Activated naive CD8-positive, alpha-beta T cell treated with anti-CD3 and anti-CD28 coated beads, Interleukin-2, amount 50 U/mL, for 24 hours (primary cell): ENCODE data around the gene PARS2.

ENCODE experiments used
- ATAC-seq: fragments of 150-1000 bp; cut with Tn5 transposase; one replicate; pipeline ENCODE4 v1.10.0; 2021
- DNase-seq: peaks from one replicate; pipeline ENCODE4 v3.0.0; 2021
- H3K27ac Mint-ChIP-seq: one replicate; pipeline ENCODE4 v1.8.0; 2021; ENCODE audit warnings: mild to moderate bottlenecking, mixed read lengths
- H3K27me3 Mint-ChIP-seq: one replicate; pipeline ENCODE4 v1.8.0; 2021; ENCODE audit warnings: mixed read lengths
- H3K36me3 Mint-ChIP-seq: one replicate; pipeline ENCODE4 v1.8.0; 2021; ENCODE audit warnings: low read depth, mixed read lengths
- H3K4me1 Mint-ChIP-seq: one replicate; pipeline ENCODE4 v1.8.0; 2021; ENCODE audit warnings: mixed read lengths
- H3K4me3 Mint-ChIP-seq: one replicate; pipeline ENCODE4 v1.8.0; 2021; ENCODE audit warnings: mild to moderate bottlenecking, moderate library complexity, mixed read lengths
- H3K9me3 Mint-ChIP-seq: one replicate; pipeline ENCODE4 v1.8.0; 2021; ENCODE audit warnings: mixed read lengths

Gene PARS2

GRCh38 chr1:54767526-54767925, 3.2 kb upstream of the PARS2 start:
- peaks cover 17% of the 10 kb centered on the region for H3K4me1 Mint-ChIP-seq
- ATAC-seq: no peak
- H3K27ac Mint-ChIP-seq: no peak overlapping the region
- no peaks in the 10 kb centered on the region for H3K36me3 Mint-ChIP-seq
- H3K4me3 Mint-ChIP-seq: no peak overlapping the region
- no peak for DNase-seq
- no peaks in the 10 kb centered on the region for H3K27me3 Mint-ChIP-seq
- no peaks in the 10 kb centered on the region for H3K9me3 Mint-ChIP-seq

DNA sequence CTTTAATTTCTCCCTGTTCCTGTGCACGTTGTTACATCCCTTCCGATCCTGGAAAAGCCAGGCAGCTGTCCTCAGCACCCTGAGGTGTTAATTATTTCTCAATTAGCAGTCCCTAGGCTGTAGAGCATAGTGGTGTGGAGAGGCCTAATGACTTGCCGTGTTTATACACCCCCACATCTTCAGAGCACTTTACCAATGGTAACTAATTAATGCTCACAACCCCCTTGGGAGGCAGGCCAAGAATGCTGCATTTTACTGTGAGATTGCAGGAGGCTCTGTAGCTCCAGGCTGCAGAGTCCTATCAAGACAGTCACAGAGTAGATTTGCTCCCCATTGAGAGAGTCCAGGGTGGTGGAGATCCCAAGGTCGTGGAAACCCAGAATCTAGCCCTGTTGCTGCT, 2.4 kb upstream of the PARS2 start:
- Mint-ChIP-seq H3K36me3 (no peaks in the 10 kb centered on the region), H3K27me3 (no peaks in the 10 kb centered on the region), H3K27ac (no peak overlapping the region), H3K9me3 (no peaks in the 10 kb centered on the region), H3K4me3 (no peak overlapping the region), H3K4me1 (peaks cover 17% of the 10 kb centered on the region)
- ATAC-seq (no peak), DNase-seq (no peak)

GRCh38 chr1:54764922-54765561, 719 bp upstream of the PARS2 start:
- H3K4me1 Mint-ChIP-seq: peaks cover 22% of the 10 kb centered on the region
- no peaks in the 10 kb centered on the region for H3K27me3 Mint-ChIP-seq
- H3K36me3 Mint-ChIP-seq: no peaks in the 10 kb centered on the region
- ATAC-seq (peak; percentile 1), DNase-seq (no peak)
- peak overlapping the region; percentile 91 for H3K27ac Mint-ChIP-seq
- no peaks in the 10 kb centered on the region for H3K9me3 Mint-ChIP-seq
- peak overlapping the region; percentile 89 for H3K4me3 Mint-ChIP-seq

GRCh38 chr1:54763816-54764132, 549 bp downstream of the PARS2 start:
- Mint-ChIP-seq H3K36me3 (no peaks in the 10 kb centered on the region), H3K4me1 (peaks cover 22% of the 10 kb centered on the region), H3K27me3 (no peaks in the 10 kb centered on the region), H3K4me3 (peak overlapping the region; percentile 89), H3K27ac (peak overlapping the region; percentile 91), H3K9me3 (no peaks in the 10 kb centered on the region)
- DNase-seq: no peak
- no peak for ATAC-seq

- no peaks in the 10 kb centered on the region for H3K27me3 Mint-ChIP-seq
- DNase-seq: no peak
Measured at GRCh38 chr1:54758678-54759348, 5.5 kb downstream of the PARS2 start.

GRCh38 chr1:54757833-54758232, 6.5 kb downstream of the PARS2 start:
- no peaks in the 10 kb centered on the region for H3K27me3 Mint-ChIP-seq
- ATAC-seq: no peak
- no peak overlapping the region for H3K27ac Mint-ChIP-seq
- H3K4me1 Mint-ChIP-seq: peaks cover 8% of the 10 kb centered on the region
- no peak for DNase-seq
- H3K36me3 Mint-ChIP-seq: peaks cover 6% of the 10 kb centered on the region
- no peaks in the 10 kb centered on the region for H3K9me3 Mint-ChIP-seq
- no peak overlapping the region for H3K4me3 Mint-ChIP-seq

More at GRCh38 chr1:54758678-54759348, 5.5 kb downstream of the PARS2 start:
- no peak for ATAC-seq
- Mint-ChIP-seq H3K4me1 (peaks cover 14% of the 10 kb centered on the region), H3K36me3 (peaks cover 6% of the 10 kb centered on the region), H3K9me3 (no peaks in the 10 kb centered on the region), H3K4me3 (no peak overlapping the region), H3K27ac (no peak overlapping the region)

GRCh38 chr1:54754486-54755285, 9.6 kb downstream of the PARS2 start:
- Mint-ChIP-seq H3K4me3 (no peak overlapping the region), H3K27me3 (no peaks in the 10 kb centered on the region), H3K27ac (no peak overlapping the region), H3K4me1 (no peaks in the 10 kb centered on the region), H3K36me3 (peaks cover 6% of the 10 kb centered on the region), H3K9me3 (no peaks in the 10 kb centered on the region)
- DNase-seq (no peak), ATAC-seq (no peak)

DNA sequence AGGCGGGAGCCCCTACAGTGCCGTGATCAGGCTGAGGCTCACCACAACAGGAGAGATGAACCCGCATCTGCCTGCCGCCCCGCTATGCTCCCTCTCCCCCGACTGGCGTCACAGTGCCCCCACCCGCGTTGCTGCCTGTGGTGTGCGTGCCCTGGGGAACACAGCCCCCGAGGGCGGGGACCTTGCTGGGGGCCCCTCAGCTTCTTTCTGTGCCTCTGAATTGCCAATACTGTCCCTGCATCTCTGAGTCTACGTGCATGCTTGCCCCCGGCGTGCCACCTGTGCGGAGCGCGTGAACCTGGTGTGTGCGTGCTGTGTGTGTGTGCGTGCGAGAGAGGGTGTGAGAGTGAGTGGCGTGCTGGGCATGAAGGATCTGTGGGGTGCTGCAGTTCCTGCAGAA, 10.3 kb downstream of the PARS2 start:
- Mint-ChIP-seq H3K27ac (no peak overlapping the region), H3K4me1 (no peaks in the 10 kb centered on the region), H3K36me3 (peaks cover 6% of the 10 kb centered on the region), H3K27me3 (no peaks in the 10 kb centered on the region), H3K9me3 (no peaks in the 10 kb centered on the region), H3K4me3 (no peak overlapping the region)
- ATAC-seq (no peak), DNase-seq (no peak)

DNA sequence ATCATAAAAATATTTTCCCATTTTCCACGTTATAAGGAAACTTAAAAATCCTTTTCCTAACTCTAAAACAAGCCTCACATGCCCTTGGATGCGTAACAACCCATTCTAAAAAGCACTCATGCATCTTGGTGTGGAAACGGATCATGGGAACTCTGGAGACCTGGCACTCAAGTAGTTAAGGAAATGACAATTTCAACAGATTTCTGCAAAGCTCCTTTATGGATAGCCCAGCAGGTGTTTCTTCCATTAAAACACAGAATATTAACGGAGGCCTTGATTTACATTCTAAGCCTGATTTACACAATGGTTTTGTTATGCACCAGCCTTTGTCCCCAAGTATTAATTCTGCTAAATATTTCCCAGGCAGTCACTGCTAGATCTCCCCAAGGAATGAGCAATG, 12.9 kb downstream of the PARS2 start:
- Mint-ChIP-seq H3K27ac (no peak overlapping the region), H3K27me3 (no peaks in the 10 kb centered on the region), H3K36me3 (peaks cover 3% of the 10 kb centered on the region), H3K4me3 (no peak overlapping the region), H3K4me1 (no peaks in the 10 kb centered on the region), H3K9me3 (no peaks in the 10 kb centered on the region)
- ATAC-seq: no peak
- no peak for DNase-seq

GRCh38 chr1:54750596-54750995, 13.7 kb downstream of the PARS2 start:
- Mint-ChIP-seq H3K36me3 (no peaks in the 10 kb centered on the region), H3K27ac (no peak overlapping the region), H3K4me1 (no peaks in the 10 kb centered on the region), H3K27me3 (no peaks in the 10 kb centered on the region), H3K9me3 (no peaks in the 10 kb centered on the region), H3K4me3 (no peak overlapping the region)
- ATAC-seq (no peak), DNase-seq (no peak)

- H3K4me1 Mint-ChIP-seq: no peaks in the 10 kb centered on the region
- DNase-seq (no peak), ATAC-seq (no peak)
- no peak overlapping the region for H3K4me3 Mint-ChIP-seq
- peaks cover 2% of the 10 kb centered on the region for H3K36me3 Mint-ChIP-seq
- H3K9me3 Mint-ChIP-seq: no peaks in the 10 kb centered on the region
- no peaks in the 10 kb centered on the region for H3K27me3 Mint-ChIP-seq
- no peak overlapping the region for H3K27ac Mint-ChIP-seq
Measured at GRCh38 chr1:54748094-54748835, 16.1 kb downstream of the PARS2 start.

DNA sequence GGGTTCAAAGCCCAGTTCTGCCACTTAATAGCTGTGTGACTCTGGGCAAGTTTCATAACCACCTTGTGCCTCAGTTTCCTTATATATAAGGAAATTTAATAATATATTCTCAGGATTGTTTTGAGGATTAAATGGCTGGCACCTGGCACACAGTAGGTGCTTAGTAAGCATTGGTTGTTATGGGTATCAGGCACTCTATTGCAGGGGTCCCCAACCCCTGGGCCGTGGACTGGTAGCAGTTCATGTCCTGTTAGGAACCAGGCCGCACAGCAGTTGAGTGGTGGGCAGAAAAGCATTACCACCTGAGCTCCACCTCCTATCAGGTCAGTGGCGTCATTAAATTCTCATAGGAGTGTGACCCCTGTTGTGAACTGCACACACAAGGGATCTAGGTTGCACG, 18.5 kb downstream of the PARS2 start:
- no peaks in the 10 kb centered on the region for H3K27me3 Mint-ChIP-seq
- no peaks in the 10 kb centered on the region for H3K9me3 Mint-ChIP-seq
- H3K4me3 Mint-ChIP-seq: no peak overlapping the region
- H3K36me3 Mint-ChIP-seq: peaks cover 14% of the 10 kb centered on the region
- DNase-seq (no peak), ATAC-seq (no peak)
- H3K27ac Mint-ChIP-seq: no peak overlapping the region
- H3K4me1 Mint-ChIP-seq: no peaks in the 10 kb centered on the region

DNA sequence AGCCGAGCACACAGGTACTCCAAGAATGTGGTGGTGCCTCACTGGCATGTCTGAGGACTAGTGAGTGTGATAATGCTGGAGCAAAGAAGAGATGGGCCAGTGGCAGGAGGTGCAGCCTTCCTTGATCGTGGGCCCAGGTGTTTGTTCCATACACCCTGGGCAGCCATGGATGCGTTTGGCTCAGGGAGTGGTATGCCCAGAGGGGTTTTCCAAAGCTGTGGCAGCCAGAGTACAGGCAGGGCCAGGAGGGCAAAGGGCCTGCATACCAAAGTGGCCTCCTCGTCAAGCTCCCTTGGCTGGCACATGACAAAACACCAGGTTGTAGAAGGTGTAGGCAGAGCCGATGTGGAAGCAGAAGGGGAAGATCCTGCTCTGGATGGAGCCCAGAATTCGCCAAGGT, 19.0 kb downstream of the PARS2 start:
- Mint-ChIP-seq H3K9me3 (no peaks in the 10 kb centered on the region), H3K36me3 (peaks cover 15% of the 10 kb centered on the region), H3K27me3 (no peaks in the 10 kb centered on the region), H3K27ac (no peak overlapping the region), H3K4me1 (no peaks in the 10 kb centered on the region), H3K4me3 (no peak overlapping the region)
- ATAC-seq: no peak
- DNase-seq: no peak

GRCh38 chr1:54744696-54745095, 19.6 kb downstream of the PARS2 start:
- no peaks in the 10 kb centered on the region for H3K4me1 Mint-ChIP-seq
- ATAC-seq (no peak), DNase-seq (no peak)
- peaks cover 20% of the 10 kb centered on the region for H3K36me3 Mint-ChIP-seq
- no peak overlapping the region for H3K27ac Mint-ChIP-seq
- H3K9me3 Mint-ChIP-seq: no peaks in the 10 kb centered on the region
- no peak overlapping the region for H3K4me3 Mint-ChIP-seq
- H3K27me3 Mint-ChIP-seq: no peaks in the 10 kb centered on the region
